IMR-90 (cell line): ENCODE measurements around the gene PF4V1.

Experiments used
- CEBPB ChIP-seq: IDR thresholded peaks from 2 replicates; pipeline ENCODE4 v1.6.1; 2012; ENCODE audit warnings: low read depth, low read length, improper control_type of control experiment
- FOS ChIP-seq: fragments of 150-350 bp; IDR thresholded peaks from 2 replicates; pipeline ENCODE4 v1.6.1; 2016; ENCODE audit warnings: low read depth, low read length
- MAZ ChIP-seq: IDR thresholded peaks from 2 replicates; pipeline ENCODE4 v1.6.1; 2012; ENCODE audit warnings: low read depth, mild to moderate bottlenecking, low read length, improper control_type of control experiment, moderate library complexity, borderline replicate concordance
- MXI1 ChIP-seq: IDR thresholded peaks from 2 replicates; pipeline ENCODE4 v1.6.1; 2012; ENCODE audit warnings: low read depth, mild to moderate bottlenecking, low read length, moderate library complexity, borderline replicate concordance
- POLR2A ChIP-seq: IDR thresholded peaks from 2 replicates; pipeline ENCODE4 v1.6.1; 2012; ENCODE audit warnings: mild to moderate bottlenecking, low read depth, low read length
- RAD21 ChIP-seq: IDR thresholded peaks from 2 replicates; pipeline ENCODE4 v1.6.1; 2012; ENCODE audit warnings: low read length, improper control_type of control experiment
- RFX5 ChIP-seq: IDR thresholded peaks from 2 replicates; pipeline ENCODE4 v1.8.0; 2012; ENCODE audit warnings: low read depth, mild to moderate bottlenecking, low read length, moderate library complexity
- SMC3 ChIP-seq: fragments of 150-350 bp; IDR thresholded peaks from 2 replicates; pipeline ENCODE4 v1.6.1; 2016; ENCODE audit warnings: low read depth, mild to moderate bottlenecking, antibody characterized with exemption, low read length, moderate library complexity
- TF ChIP-seq, protein P1 (sequence below): conservative IDR thresholded peaks from 2 replicates; pipeline ENCODE4 v1.5.1; 2012; ENCODE audit warnings: mild to moderate bottlenecking, low read depth, low read length, improper control_type of control experiment
- TF ChIP-seq, protein P2 (sequence below): fragments of 150-350 bp; IDR thresholded peaks from 2 replicates; pipeline ENCODE4 v1.6.1; 2017; ENCODE audit warnings: mild to moderate bottlenecking, antibody characterized with exemption, low read length, low read depth
- TF ChIP-seq, protein P3 (sequence below): fragments of 150-350 bp; IDR thresholded peaks from 2 replicates; pipeline ENCODE4 v1.6.1; 2016; ENCODE audit warnings: low read depth, mild to moderate bottlenecking, low read length, moderate library complexity, borderline replicate concordance

DNA sequence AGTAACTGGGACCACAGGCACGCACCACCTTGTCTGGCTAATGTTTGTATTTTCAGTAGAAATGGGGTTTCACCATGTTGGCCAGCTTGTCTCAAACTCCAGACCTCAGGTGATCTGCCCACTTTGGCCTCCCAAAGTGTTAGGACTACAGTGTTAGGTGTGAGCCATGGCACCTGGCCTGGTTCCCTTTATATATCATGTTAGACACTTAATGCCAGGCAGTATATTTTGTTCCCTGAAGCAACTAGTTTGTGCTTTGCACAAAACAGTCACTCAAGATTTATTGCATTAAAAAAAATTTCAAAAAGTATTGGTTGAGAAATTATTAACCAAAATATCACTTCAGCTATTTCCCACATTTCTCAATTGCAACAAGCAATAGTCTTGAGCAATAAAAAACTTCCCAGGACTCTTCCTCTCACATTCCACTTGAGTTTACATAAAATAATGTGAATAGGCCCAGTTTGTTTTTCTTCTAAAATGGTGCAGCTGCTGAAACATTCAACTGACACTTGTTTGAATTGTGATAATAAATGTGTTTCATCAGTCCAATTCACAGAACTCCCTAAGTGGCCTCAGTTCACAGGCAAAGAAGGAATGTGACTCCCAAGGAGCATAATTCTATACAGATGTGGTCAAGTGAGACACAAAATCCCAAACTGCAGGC, 38.8 kb downstream of the PF4V1 start:
- TF ChIP-seq, protein P1, sequence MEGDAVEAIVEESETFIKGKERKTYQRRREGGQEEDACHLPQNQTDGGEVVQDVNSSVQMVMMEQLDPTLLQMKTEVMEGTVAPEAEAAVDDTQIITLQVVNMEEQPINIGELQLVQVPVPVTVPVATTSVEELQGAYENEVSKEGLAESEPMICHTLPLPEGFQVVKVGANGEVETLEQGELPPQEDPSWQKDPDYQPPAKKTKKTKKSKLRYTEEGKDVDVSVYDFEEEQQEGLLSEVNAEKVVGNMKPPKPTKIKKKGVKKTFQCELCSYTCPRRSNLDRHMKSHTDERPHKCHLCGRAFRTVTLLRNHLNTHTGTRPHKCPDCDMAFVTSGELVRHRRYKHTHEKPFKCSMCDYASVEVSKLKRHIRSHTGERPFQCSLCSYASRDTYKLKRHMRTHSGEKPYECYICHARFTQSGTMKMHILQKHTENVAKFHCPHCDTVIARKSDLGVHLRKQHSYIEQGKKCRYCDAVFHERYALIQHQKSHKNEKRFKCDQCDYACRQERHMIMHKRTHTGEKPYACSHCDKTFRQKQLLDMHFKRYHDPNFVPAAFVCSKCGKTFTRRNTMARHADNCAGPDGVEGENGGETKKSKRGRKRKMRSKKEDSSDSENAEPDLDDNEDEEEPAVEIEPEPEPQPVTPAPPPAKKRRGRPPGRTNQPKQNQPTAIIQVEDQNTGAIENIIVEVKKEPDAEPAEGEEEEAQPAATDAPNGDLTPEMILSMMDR: no peak
- TF ChIP-seq, protein P2, sequence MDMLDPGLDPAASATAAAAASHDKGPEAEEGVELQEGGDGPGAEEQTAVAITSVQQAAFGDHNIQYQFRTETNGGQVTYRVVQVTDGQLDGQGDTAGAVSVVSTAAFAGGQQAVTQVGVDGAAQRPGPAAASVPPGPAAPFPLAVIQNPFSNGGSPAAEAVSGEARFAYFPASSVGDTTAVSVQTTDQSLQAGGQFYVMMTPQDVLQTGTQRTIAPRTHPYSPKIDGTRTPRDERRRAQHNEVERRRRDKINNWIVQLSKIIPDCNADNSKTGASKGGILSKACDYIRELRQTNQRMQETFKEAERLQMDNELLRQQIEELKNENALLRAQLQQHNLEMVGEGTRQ: no peak
- no peak for TF ChIP-seq MAZ
- TF ChIP-seq RAD21: no peak
- TF ChIP-seq POLR2A: no peak
- TF ChIP-seq, protein P3, sequence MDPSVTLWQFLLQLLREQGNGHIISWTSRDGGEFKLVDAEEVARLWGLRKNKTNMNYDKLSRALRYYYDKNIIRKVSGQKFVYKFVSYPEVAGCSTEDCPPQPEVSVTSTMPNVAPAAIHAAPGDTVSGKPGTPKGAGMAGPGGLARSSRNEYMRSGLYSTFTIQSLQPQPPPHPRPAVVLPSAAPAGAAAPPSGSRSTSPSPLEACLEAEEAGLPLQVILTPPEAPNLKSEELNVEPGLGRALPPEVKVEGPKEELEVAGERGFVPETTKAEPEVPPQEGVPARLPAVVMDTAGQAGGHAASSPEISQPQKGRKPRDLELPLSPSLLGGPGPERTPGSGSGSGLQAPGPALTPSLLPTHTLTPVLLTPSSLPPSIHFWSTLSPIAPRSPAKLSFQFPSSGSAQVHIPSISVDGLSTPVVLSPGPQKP: no peak
- no peak for TF ChIP-seq SMC3
- peak; percentile 84 for TF ChIP-seq CEBPB
- TF ChIP-seq RFX5: no peak
- TF ChIP-seq FOS: no peak; the same call in 1 of the 2 replicates
- TF ChIP-seq MXI1: no peak
